ENCODE measurements around the gene ADAMTS17.

Gene ADAMTS17

GRCh38 chr15:100234158-100235029 lies 107.4 kb downstream of the ADAMTS17 start:
- DNase-seq (ENCODE audit: extremely low spot score) = no peak
- ChIA-PET POLR2A (no interaction called here), CTCF (no interaction called here)
- no peak for TF ChIP-seq CTCF (IDR thresholded peaks at IDR 0.05; ENCODE audit: control extremely low read depth, extremely low read depth, low read depth, missing control alignments)

- CTCF ChIA-PET = no interaction called here
- POLR2A ChIA-PET = no interaction called here
- TF ChIP-seq CTCF (IDR thresholded peaks at IDR 0.05; ENCODE audit: control extremely low read depth, extremely low read depth, low read depth, missing control alignments) = no peak
- no peak for DNase-seq (ENCODE audit: extremely low spot score)
These were observed 111.0 kb downstream of the ADAMTS17 start for GRCh38 chr15:100230784-100231183.

DNA sequence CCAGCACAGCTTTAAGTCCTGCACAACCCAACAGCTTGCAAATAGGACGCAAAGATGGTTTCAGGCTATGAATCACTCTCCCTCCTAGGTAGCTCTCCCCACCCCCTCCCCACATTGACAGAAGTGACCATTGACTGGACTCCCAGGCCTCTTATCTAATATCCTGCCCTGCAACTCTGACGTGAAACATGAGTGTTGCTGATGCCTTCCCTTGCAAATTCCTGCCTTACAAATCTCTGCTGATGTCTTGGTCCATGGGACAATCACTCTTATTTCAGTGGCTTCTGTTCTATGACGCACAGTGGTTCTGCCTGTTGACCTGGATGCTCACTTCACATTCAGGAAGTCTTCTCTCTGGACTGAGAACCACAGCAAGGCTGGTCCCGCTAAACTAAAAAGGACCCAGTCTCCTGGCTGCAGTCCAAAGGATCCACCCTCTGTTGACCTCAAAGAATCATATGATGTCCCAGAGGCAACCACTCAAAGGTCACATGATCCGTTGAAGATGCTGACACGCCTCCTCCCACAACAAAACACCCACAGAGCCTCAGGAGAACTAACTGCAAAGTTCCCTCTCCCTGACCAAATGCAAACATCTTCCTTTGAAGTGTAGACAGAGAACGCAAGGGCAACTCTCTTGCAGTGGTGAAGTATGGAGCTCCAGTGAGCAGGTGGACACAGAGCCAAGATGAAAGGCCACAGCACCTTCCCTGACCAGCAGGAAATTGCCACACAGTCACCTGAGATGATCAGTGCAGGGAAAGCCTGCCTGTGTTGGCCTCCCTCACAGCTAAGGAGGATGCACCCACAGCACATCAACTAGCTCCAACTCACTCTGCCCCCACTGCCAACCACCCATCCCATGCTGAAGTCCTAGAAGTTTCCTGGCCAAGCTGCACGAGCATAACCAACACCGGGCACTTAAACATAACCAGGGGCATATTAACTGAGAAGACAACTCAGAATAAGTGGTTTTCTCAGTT lies 112.3 kb downstream of the ADAMTS17 start:
- POLR2A ChIA-PET = no interaction called here
- TF ChIP-seq CTCF (IDR thresholded peaks at IDR 0.05; ENCODE audit: control extremely low read depth, extremely low read depth, low read depth, missing control alignments) = no peak
- no peak for DNase-seq (ENCODE audit: extremely low spot score)
- CTCF ChIA-PET = no interaction called here

- ChIA-PET POLR2A (no interaction called here), CTCF (no interaction called here)
- TF ChIP-seq CTCF (IDR thresholded peaks at IDR 0.05; ENCODE audit: control extremely low read depth, extremely low read depth, low read depth, missing control alignments) = no peak
- DNase-seq (ENCODE audit: extremely low spot score) = no peak
These were observed 114.0 kb downstream of the ADAMTS17 start for GRCh38 chr15:100227781-100228180.

- POLR2A ChIA-PET = no interaction called here
- DNase-seq (ENCODE audit: extremely low spot score) = no peak
- no peak for TF ChIP-seq CTCF (IDR thresholded peaks at IDR 0.05; ENCODE audit: control extremely low read depth, extremely low read depth, low read depth, missing control alignments)
- CTCF ChIA-PET = no interaction called here
These were observed 115.7 kb downstream of the ADAMTS17 start for GRCh38 chr15:100226107-100226506.

All from GM10248 (cell line).